Measurements from ENCODE around the gene STAG1. TPM values are rescaled to one million over a fixed set of nuclear protein-coding genes. Genes with fewer than 3 reads are reported as not detected.

STAG1 gene
- total and polyA plus RNA-seq, 2 of the 13 experiments (the other 11 are each of a cell fraction or from before 2014, with no cell fraction given) = 6.2 to 25.9 TPM

GRCh38 chr3:136624894-136625815, 127.0 kb downstream of the STAG1 start (continued):
- TF ChIP-seq, protein P1, sequence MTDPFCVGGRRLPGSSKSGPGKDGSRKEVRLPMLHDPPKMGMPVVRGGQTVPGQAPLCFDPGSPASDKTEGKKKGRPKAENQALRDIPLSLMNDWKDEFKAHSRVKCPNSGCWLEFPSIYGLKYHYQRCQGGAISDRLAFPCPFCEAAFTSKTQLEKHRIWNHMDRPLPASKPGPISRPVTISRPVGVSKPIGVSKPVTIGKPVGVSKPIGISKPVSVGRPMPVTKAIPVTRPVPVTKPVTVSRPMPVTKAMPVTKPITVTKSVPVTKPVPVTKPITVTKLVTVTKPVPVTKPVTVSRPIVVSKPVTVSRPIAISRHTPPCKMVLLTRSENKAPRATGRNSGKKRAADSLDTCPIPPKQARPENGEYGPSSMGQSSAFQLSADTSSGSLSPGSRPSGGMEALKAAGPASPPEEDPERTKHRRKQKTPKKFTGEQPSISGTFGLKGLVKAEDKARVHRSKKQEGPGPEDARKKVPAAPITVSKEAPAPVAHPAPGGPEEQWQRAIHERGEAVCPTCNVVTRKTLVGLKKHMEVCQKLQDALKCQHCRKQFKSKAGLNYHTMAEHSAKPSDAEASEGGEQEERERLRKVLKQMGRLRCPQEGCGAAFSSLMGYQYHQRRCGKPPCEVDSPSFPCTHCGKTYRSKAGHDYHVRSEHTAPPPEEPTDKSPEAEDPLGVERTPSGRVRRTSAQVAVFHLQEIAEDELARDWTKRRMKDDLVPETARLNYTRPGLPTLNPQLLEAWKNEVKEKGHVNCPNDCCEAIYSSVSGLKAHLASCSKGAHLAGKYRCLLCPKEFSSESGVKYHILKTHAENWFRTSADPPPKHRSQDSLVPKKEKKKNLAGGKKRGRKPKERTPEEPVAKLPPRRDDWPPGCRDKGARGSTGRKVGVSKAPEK (CRISPR knock-in tag; IDR thresholded peaks at IDR 0.05; ENCODE audit: borderline replicate concordance) = no peak
- TF ChIP-seq ZHX1 (CRISPR knock-in tag; IDR thresholded peaks at IDR 0.05; ENCODE audit: low read depth) (no peak), ZNF318 (CRISPR knock-in tag; IDR thresholded peaks at IDR 0.05) (no peak), MED1 (CRISPR knock-in tag; IDR thresholded peaks at IDR 0.05) (no peak), ZNF496 (CRISPR knock-in tag; IDR thresholded peaks at IDR 0.05; ENCODE audit: insufficient replicate concordance) (no peak), MXI1 (IDR thresholded peaks at IDR 0.05; ENCODE audit: borderline replicate concordance, low read depth, low read length) (no peak), ZNF432 (CRISPR knock-in tag; IDR thresholded peaks at IDR 0.05; ENCODE audit: borderline replicate concordance) (no peak), ZNF335 (CRISPR knock-in tag; IDR thresholded peaks at IDR 0.05) (no peak), NAIF1 (CRISPR knock-in tag; IDR thresholded peaks at IDR 0.05; ENCODE audit: borderline replicate concordance) (no peak), ZNF333 (CRISPR knock-in tag; IDR thresholded peaks at IDR 0.05; ENCODE audit: borderline replicate concordance) (no peak), SRF (IDR thresholded peaks at IDR 0.05; ENCODE audit: low read depth, low read length) (no peak), MTA1 (CRISPR knock-in tag; IDR thresholded peaks at IDR 0.05; ENCODE audit: borderline replicate concordance) (no peak), FLYWCH1 (CRISPR knock-in tag; IDR thresholded peaks at IDR 0.05) (no peak)

Measured in HepG2 (cell line).